Stimulated activated naive B cell treated with anti-CD40 and anti-IgM and Interleukin-4, amounts not matched to agents 10 μg/mL and 1 μg/mL and 100 μg/mL, for 72 hours (primary cell): ENCODE results near the gene EVA1C.
"Not testable (repeated sequence)": the region's sequence is repeated elsewhere in the genome, so short reads cannot be mapped to it uniquely, and the experiment has no call there.

Experiments
- ATAC-seq, 2 donors: fragments of 150-1000 bp; cut with Tn5 transposase; replicated peaks; 2 replicates each; pipeline ENCODE4 v1.10.0; 2021; ENCODE audit warnings: moderate library complexity in 1 of 2
- DNase-seq: peaks from one replicate; pipeline ENCODE4 v3.0.0; 2021
- H3K27ac Mint-ChIP-seq: one replicate; pipeline ENCODE4 v1.8.0; 2022; ENCODE audit warnings: mild to moderate bottlenecking, mixed read lengths
- H3K27me3 Mint-ChIP-seq, 2 donors: one replicate each; pipeline ENCODE4 v1.8.0; 2022; ENCODE audit warnings: mixed read lengths in 2 of 2
- H3K36me3 Mint-ChIP-seq, 2 donors: one replicate each; pipeline ENCODE4 v1.8.0; 2022; ENCODE audit warnings: mixed read lengths in 2 of 2, mild to moderate bottlenecking in 1 of 2
- H3K4me1 Mint-ChIP-seq, 2 donors: one replicate each; pipeline ENCODE4 v1.8.0; 2022; ENCODE audit warnings: mixed read lengths in 2 of 2, mild to moderate bottlenecking in 1 of 2
- H3K4me3 Mint-ChIP-seq, 2 donors: one replicate each; pipeline ENCODE4 v1.8.0; 2022; ENCODE audit warnings: mild to moderate bottlenecking in 2 of 2, mixed read lengths in 2 of 2, moderate library complexity in 1 of 2
- H3K9me3 Mint-ChIP-seq, 2 donors: one replicate each; pipeline ENCODE4 v1.8.0; 2022; ENCODE audit warnings: mixed read lengths in 2 of 2, mild to moderate bottlenecking in 1 of 2

Gene EVA1C

GRCh38 chr21:32499249-32500055 is 86.9 kb downstream of the EVA1C start:
- Mint-ChIP-seq H3K4me1 (no peaks in the 10 kb centered on the region), H3K27me3 (peaks cover 0 to 6% of the 10 kb centered on the region in 2 donors), H3K4me3 (no peak overlapping the region), H3K27ac (no peak overlapping the region), H3K9me3 (no peaks in the 10 kb centered on the region), H3K36me3 (no peaks in the 10 kb centered on the region)
- ATAC-seq (no peak), DNase-seq (no peak)

GRCh38 chr21:32503641-32504040 is 91.1 kb downstream of the EVA1C start:
- ATAC-seq, H3K27me3 Mint-ChIP-seq, H3K4me1 Mint-ChIP-seq, H3K27ac Mint-ChIP-seq, H3K4me3 Mint-ChIP-seq, H3K36me3 Mint-ChIP-seq, H3K9me3 Mint-ChIP-seq, DNase-seq: not testable (repeated sequence)

GRCh38 chr21:32505767-32506166 is 93.3 kb downstream of the EVA1C start:
- not testable (repeated sequence) for DNase-seq, H3K36me3 Mint-ChIP-seq, H3K4me1 Mint-ChIP-seq, H3K9me3 Mint-ChIP-seq, H3K27ac Mint-ChIP-seq, H3K4me3 Mint-ChIP-seq, ATAC-seq, H3K27me3 Mint-ChIP-seq

GRCh38 chr21:32506411-32506965 is 94.0 kb downstream of the EVA1C start:
- H3K4me1 Mint-ChIP-seq, H3K4me3 Mint-ChIP-seq, H3K27me3 Mint-ChIP-seq, H3K9me3 Mint-ChIP-seq, H3K27ac Mint-ChIP-seq, H3K36me3 Mint-ChIP-seq, DNase-seq, ATAC-seq: not testable (repeated sequence)

- H3K36me3 Mint-ChIP-seq: no peaks in the 10 kb centered on the region
- no peaks in the 10 kb centered on the region for H3K4me1 Mint-ChIP-seq
- H3K4me3 Mint-ChIP-seq: no peak overlapping the region
- DNase-seq (no peak), ATAC-seq (no peak)
- peaks cover 6 to 7% of the 10 kb centered on the region in 2 donors for H3K9me3 Mint-ChIP-seq
- H3K27me3 Mint-ChIP-seq: no peaks in the 10 kb centered on the region
- H3K27ac Mint-ChIP-seq: no peak overlapping the region
Measured at GRCh38 chr21:32507342-32507919, 94.9 kb downstream of the EVA1C start.

- H3K27ac Mint-ChIP-seq, DNase-seq, H3K4me3 Mint-ChIP-seq, H3K9me3 Mint-ChIP-seq, H3K4me1 Mint-ChIP-seq, ATAC-seq, H3K27me3 Mint-ChIP-seq, H3K36me3 Mint-ChIP-seq: not testable (repeated sequence)
Measured at GRCh38 chr21:32508036-32508435, 95.5 kb downstream of the EVA1C start.

GRCh38 chr21:32508558-32508957 is 96.1 kb downstream of the EVA1C start:
- Mint-ChIP-seq H3K9me3 (peaks cover 6 to 7% of the 10 kb centered on the region in 2 donors), H3K27me3 (no peaks in the 10 kb centered on the region), H3K27ac (no peak overlapping the region), H3K4me1 (no peaks in the 10 kb centered on the region), H3K36me3 (no peaks in the 10 kb centered on the region), H3K4me3 (no peak overlapping the region)
- ATAC-seq (no peak), DNase-seq (no peak)

- H3K27ac Mint-ChIP-seq, H3K4me3 Mint-ChIP-seq, ATAC-seq: not testable (repeated sequence)
Measured at GRCh38 chr21:32508975-32509374, 96.5 kb downstream of the EVA1C start.

GRCh38 chr21:32514275-32515055 is 102.0 kb downstream of the EVA1C start:
- ATAC-seq (no peak), DNase-seq (no peak)
- no peaks in the 10 kb centered on the region for H3K36me3 Mint-ChIP-seq
- no peaks in the 10 kb centered on the region for H3K4me1 Mint-ChIP-seq
- no peak overlapping the region for H3K4me3 Mint-ChIP-seq
- H3K27ac Mint-ChIP-seq: no peak overlapping the region
- H3K9me3 Mint-ChIP-seq: peaks cover 3 to 7% of the 10 kb centered on the region in 2 donors
- H3K27me3 Mint-ChIP-seq: no peaks in the 10 kb centered on the region

More at GRCh38 chr21:32508975-32509374, 96.5 kb downstream of the EVA1C start:
- not testable (repeated sequence) for DNase-seq, H3K4me1 Mint-ChIP-seq, H3K27me3 Mint-ChIP-seq, H3K36me3 Mint-ChIP-seq, H3K9me3 Mint-ChIP-seq

GRCh38 chr21:32515874-32516273 is 103.4 kb downstream of the EVA1C start:
- no peaks in the 10 kb centered on the region for H3K4me1 Mint-ChIP-seq
- no peak for DNase-seq

GRCh38 chr21:32516756-32517649 is 104.5 kb downstream of the EVA1C start:
- ATAC-seq (no peak), DNase-seq (no peak)
- Mint-ChIP-seq H3K9me3 (peaks cover 0 to 5% of the 10 kb centered on the region in 2 donors), H3K36me3 (no peaks in the 10 kb centered on the region), H3K4me1 (no peaks in the 10 kb centered on the region), H3K4me3 (no peak overlapping the region), H3K27me3 (peaks cover 2 to 3% of the 10 kb centered on the region in 2 donors), H3K27ac (no peak overlapping the region)

More at GRCh38 chr21:32515874-32516273, 103.4 kb downstream of the EVA1C start:
- ATAC-seq: no peak
- peaks cover 0 to 5% of the 10 kb centered on the region in 2 donors for H3K9me3 Mint-ChIP-seq
- H3K27ac Mint-ChIP-seq: no peak overlapping the region
- H3K36me3 Mint-ChIP-seq: no peaks in the 10 kb centered on the region
- H3K4me3 Mint-ChIP-seq: no peak overlapping the region
- no peaks in the 10 kb centered on the region for H3K27me3 Mint-ChIP-seq

GRCh38 chr21:32519945-32520874 is 107.7 kb downstream of the EVA1C start:
- H3K27ac Mint-ChIP-seq: no peak overlapping the region
- H3K36me3 Mint-ChIP-seq: no peaks in the 10 kb centered on the region
- DNase-seq (no peak), ATAC-seq (no peak)
- H3K27me3 Mint-ChIP-seq: peaks cover 5 to 6% of the 10 kb centered on the region in 2 donors
- no peak overlapping the region for H3K4me3 Mint-ChIP-seq
- no peaks in the 10 kb centered on the region for H3K4me1 Mint-ChIP-seq
- peaks cover 0 to 5% of the 10 kb centered on the region in 2 donors for H3K9me3 Mint-ChIP-seq
